BLaER1 treated with 17β-estradiol and CSF1 and Interleukin-3, amounts not matched to agents 10 nM and 100 nM (cell line): ENCODE results near the gene MICAL3.

Experiments used
- H3K27ac ChIP-seq, 11 experiments: shearing (Covaris generic); formaldehyde crosslinking; 2 replicates each; pipeline ENCODE4 v1.8.1; 2022
- H3K27me3 ChIP-seq, 11 experiments: shearing (Covaris generic); formaldehyde crosslinking; 2 replicates each; pipeline ENCODE4 v1.8.1; 2022
- H3K36me3 ChIP-seq, 11 experiments: shearing (Covaris generic); formaldehyde crosslinking; 2 replicates each; pipeline ENCODE4 v1.8.1; 2022
- H3K4me1 ChIP-seq, 10 experiments: shearing (Covaris generic); formaldehyde crosslinking; 2 replicates each; pipeline ENCODE4 v1.8.1; 2022
- H3K4me2 ChIP-seq, 11 experiments: shearing (Covaris generic); formaldehyde crosslinking; 2 replicates each; pipeline ENCODE4 v1.8.1; 2022
- H3K4me3 ChIP-seq, 10 experiments: shearing (Covaris generic); formaldehyde crosslinking; 2 replicates each; pipeline ENCODE4 v1.8.1; 2022
- H3K9ac ChIP-seq, 11 experiments: shearing (Covaris generic); formaldehyde crosslinking; 2 replicates each; pipeline ENCODE4 v1.8.1; 2022
- H3K9me3 ChIP-seq, 11 experiments: shearing (Covaris generic); formaldehyde crosslinking; replicated peaks in 1 of 11; 2 replicates each; pipeline ENCODE4 v1.8.1; 2022
- H4K20me1 ChIP-seq, 11 experiments: shearing (Covaris generic); formaldehyde crosslinking; 2 replicates each; pipeline ENCODE4 v1.8.1; 2022
- Cebpa-rat ChIP-seq, 11 experiments: shearing (Covaris generic); IDR thresholded peaks; 2 replicates each; pipeline ENCODE4 v1.8.1; 2022

Gene MICAL3

DNA sequence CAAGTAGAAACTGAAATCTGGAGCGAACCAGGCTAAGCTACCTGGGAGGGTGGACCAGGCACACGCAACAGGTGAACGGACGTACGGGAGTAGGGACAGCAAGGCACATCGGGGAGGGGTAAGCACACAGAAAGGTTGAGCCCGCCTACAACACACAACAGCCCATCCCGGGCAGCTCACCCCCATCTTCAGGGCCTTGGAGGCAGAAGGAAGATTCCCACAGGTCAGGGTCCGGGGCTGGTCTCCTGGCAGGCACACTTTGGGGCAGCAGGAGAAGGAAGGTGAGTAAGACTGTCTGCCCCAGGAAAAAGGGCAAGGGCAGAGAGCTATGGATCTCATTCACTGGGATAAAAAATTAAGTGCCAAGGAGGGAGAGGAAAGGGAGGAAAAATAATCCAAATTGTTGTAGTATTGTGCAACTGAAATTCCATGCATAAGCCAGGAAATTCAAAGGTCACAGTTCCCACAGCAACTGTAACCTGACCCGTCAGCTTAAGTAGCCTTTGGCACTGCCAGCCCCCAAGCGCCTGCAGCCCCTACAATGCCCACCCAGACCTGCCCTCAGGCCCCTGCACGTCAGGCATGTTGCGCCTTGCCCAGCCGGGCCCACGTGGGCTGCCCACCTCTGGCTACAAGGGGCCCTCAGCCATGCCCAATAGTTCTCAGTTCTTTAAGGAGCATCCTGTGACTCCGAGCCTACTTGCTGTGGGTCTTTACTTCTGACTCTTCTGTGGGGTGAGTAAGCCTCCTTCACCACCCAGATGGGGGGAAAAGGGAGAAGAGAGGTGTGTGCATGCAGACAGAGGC is 51.8 kb downstream of the MICAL3 start:
- H3K27me3 ChIP-seq, result peaks cover 0 to 78% (median 0%) of the 10 kb centered on the region in 11 experiments; a peak in 7 of 22 replicates
- peaks cover 0 to 13% (median 8%) of the 10 kb centered on the region in 11 experiments; a peak in 9 of 22 replicates for H3K36me3 ChIP-seq
- no peak overlapping the region for H3K27ac ChIP-seq
- H4K20me1 ChIP-seq, result peaks cover 60 to 100% (median 96%) of the 10 kb centered on the region in 11 experiments; a peak in 21 of 22 replicates
- H3K9me3 ChIP-seq, result peaks cover 0 to 4% (median 0%) of the 10 kb centered on the region in 11 experiments; a peak in 1 of 22 replicates
- no peak overlapping the region for H3K4me3 ChIP-seq
- no peak overlapping the region for H3K9ac ChIP-seq
- no peak overlapping the region for H3K4me2 ChIP-seq
- peaks cover 13 to 58% (median 53%) of the 10 kb centered on the region in 10 experiments for H3K4me1 ChIP-seq
- 0 out of 22 replicates have a peak, but pooled peaks of 1 of the 11 experiments have one; percentile 28 for TF ChIP-seq Cebpa-rat (IDR thresholded peaks at IDR 0.05)

GRCh38 chr22:17971711-17972110 is 52.6 kb downstream of the MICAL3 start:
- Histone ChIP-seq H3K4me2 (peak overlapping the region in 5 of 11 experiments; percentile 53 to 66 (median 61); a peak in 6 of 22 replicates), H3K9ac (no peak overlapping the region), H3K9me3 (no peaks in the 10 kb centered on the region), H3K4me3 (no peak overlapping the region), H3K36me3 (peaks cover 0 to 13% (median 8%) of the 10 kb centered on the region in 11 experiments; a peak in 9 of 22 replicates), H3K27ac (no peak overlapping the region), H3K27me3 (peaks cover 0 to 71% (median 0%) of the 10 kb centered on the region in 11 experiments; a peak in 7 of 22 replicates), H3K4me1 (peaks cover 13 to 62% (median 59%) of the 10 kb centered on the region in 10 experiments), H4K20me1 (peaks cover 63 to 100% (median 96%) of the 10 kb centered on the region in 11 experiments; a peak in 21 of 22 replicates)
- TF ChIP-seq Cebpa-rat (IDR thresholded peaks at IDR 0.05), result no peak

GRCh38 chr22:17970201-17970708 is 54.1 kb downstream of the MICAL3 start:
- Histone ChIP-seq H3K36me3 (peaks cover 0 to 13% (median 8%) of the 10 kb centered on the region in 11 experiments; a peak in 9 of 22 replicates), H3K4me3 (no peak overlapping the region), H3K27ac (0 out of 22 replicates have a peak overlapping the region, but pooled peaks of 3 of the 11 experiments have one; percentile 3 to 27 (median 9)), H3K4me2 (peak overlapping the region in 10 of 11 experiments; percentile 15 to 66 (median 54); a peak in 16 of 22 replicates), H3K9me3 (no peaks in the 10 kb centered on the region), H3K27me3 (peaks cover 0 to 65% (median 0%) of the 10 kb centered on the region in 11 experiments; a peak in 7 of 22 replicates), H3K4me1 (peaks cover 10 to 71% (median 66%) of the 10 kb centered on the region in 10 experiments), H4K20me1 (peaks cover 60 to 100% (median 97%) of the 10 kb centered on the region in 11 experiments; a peak in 21 of 22 replicates), H3K9ac (peak overlapping the region in 3 of 11 experiments; percentile 8 to 30 (median 15); a peak in 1 of 22 replicates)
- TF ChIP-seq Cebpa-rat (IDR thresholded peaks at IDR 0.05), result no peak

- H3K27me3 ChIP-seq, result peaks cover 0 to 67% (median 0%) of the 10 kb centered on the region in 11 experiments; a peak in 7 of 22 replicates
- H3K4me2 ChIP-seq, result peak overlapping the region in 9 of 11 experiments; percentile 15 to 66 (median 56); a peak in 14 of 22 replicates
- no peaks in the 10 kb centered on the region for H3K9me3 ChIP-seq
- H3K9ac ChIP-seq, result peak overlapping the region in 4 of 11 experiments; percentile 8 to 30 (median 18); a peak in 2 of 22 replicates
- peaks cover 4 to 71% (median 66%) of the 10 kb centered on the region in 10 experiments for H3K4me1 ChIP-seq
- H3K36me3 ChIP-seq, result peaks cover 0 to 13% (median 8%) of the 10 kb centered on the region in 11 experiments; a peak in 9 of 22 replicates
- H3K27ac ChIP-seq, result 0 out of 22 replicates have a peak overlapping the region, but pooled peaks of 3 of the 11 experiments have one; percentile 3 to 27 (median 9)
- peaks cover 54 to 100% (median 97%) of the 10 kb centered on the region in 11 experiments; a peak in 21 of 22 replicates for H4K20me1 ChIP-seq
- H3K4me3 ChIP-seq, result no peak overlapping the region
- no peak for TF ChIP-seq Cebpa-rat (IDR thresholded peaks at IDR 0.05)
These were observed 54.7 kb downstream of the MICAL3 start for GRCh38 chr22:17969701-17970113.

DNA sequence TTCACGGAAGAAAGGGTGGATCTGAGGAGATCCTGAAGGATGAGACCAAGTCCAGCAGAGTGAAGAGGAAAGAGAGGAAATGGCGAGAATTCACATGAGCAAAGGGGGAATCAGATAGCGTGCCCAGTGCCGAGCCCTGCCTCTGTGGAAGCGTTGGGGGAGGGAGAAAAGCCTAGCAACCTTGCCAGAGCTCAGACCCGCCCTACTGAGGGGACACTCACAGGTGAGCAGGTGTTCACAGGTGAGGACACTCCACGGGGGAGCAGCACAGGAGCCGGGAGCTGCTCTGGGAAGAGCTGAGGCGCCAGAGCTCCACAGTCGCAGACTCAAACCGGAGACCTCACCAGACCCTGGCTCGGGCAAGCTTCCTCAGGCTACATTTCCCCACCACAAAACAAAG is 56.2 kb downstream of the MICAL3 start:
- Histone ChIP-seq H4K20me1 (peaks cover 44 to 100% (median 97%) of the 10 kb centered on the region in 11 experiments; a peak in 21 of 22 replicates), H3K4me2 (no peak overlapping the region), H3K9me3 (no peaks in the 10 kb centered on the region), H3K9ac (no peak overlapping the region), H3K4me1 (peaks cover 0 to 75% (median 70%) of the 10 kb centered on the region in 10 experiments; a peak in 18 of 20 replicates), H3K36me3 (peaks cover 0 to 5% (median 0%) of the 10 kb centered on the region in 11 experiments; a peak in 3 of 22 replicates), H3K4me3 (no peak overlapping the region), H3K27ac (no peak overlapping the region), H3K27me3 (peaks cover 0 to 60% (median 0%) of the 10 kb centered on the region in 11 experiments; a peak in 6 of 22 replicates)
- TF ChIP-seq Cebpa-rat (IDR thresholded peaks at IDR 0.05), result no peak

- no peak overlapping the region for H3K27ac ChIP-seq
These were observed 58.0 kb downstream of the MICAL3 start for GRCh38 chr22:17966403-17966717.

DNA sequence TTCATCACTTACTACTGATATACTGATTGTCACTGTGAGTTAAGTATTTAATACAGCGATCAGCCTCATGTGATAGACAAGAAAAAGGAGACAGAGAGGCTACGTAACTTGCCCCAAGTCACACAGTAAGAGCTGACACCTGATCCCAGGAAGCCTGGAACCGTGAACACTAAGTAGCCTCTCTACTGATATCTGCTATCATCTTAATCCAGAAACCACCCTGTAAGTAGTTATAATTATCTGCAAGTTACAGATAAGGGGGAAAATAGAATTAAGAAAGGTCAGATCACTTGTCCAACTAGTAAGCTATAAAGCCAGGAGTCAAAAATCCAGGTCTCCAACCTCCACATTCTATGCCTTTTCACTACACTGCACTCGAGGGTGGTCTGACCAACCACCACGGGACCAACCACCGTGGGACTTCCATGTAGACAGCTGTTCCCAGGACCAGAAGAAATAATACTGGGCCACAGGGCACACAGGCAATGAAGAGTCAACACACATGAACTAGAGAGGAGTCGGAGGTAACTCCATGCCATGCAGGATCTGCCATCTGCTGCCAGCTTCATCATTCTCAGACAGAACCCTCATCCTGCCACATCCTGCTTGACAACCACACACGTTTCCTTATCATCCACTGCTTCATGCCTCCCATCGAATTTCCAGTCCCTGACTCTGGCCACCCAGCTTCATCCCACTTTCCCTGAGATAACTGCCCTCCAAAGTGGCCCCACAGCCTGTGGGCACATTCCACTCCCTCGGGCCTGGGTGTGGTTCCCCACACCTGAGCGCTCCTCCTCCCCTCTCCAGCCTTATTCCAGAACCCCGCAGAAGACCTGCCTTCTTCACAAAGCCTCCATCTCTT is 58.6 kb downstream of the MICAL3 start:
- H3K4me3 ChIP-seq, result no peak overlapping the region
- H3K27me3 ChIP-seq, result peaks cover 0 to 36% (median 0%) of the 10 kb centered on the region in 11 experiments; a peak in 4 of 22 replicates
- peaks cover 23 to 100% (median 96%) of the 10 kb centered on the region in 11 experiments; a peak in 20 of 22 replicates for H4K20me1 ChIP-seq
- no peak for TF ChIP-seq Cebpa-rat (IDR thresholded peaks at IDR 0.05)
- peaks cover 0 to 67% (median 59%) of the 10 kb centered on the region in 10 experiments; a peak in 18 of 20 replicates for H3K4me1 ChIP-seq
- H3K4me2 ChIP-seq, result peak overlapping the region; percentile 17 to 88 (median 71); a peak in 19 of 22 replicates
- H3K9me3 ChIP-seq, result no peaks in the 10 kb centered on the region
- peak overlapping the region in 1 of 11 experiments; percentile 30; a peak in 1 of 22 replicates for H3K27ac ChIP-seq
- H3K9ac ChIP-seq, result 0 out of 22 replicates have a peak overlapping the region, but pooled peaks of 2 of the 11 experiments have one; percentile 5 to 8
- H3K36me3 ChIP-seq, result peaks cover 0 to 3% (median 0%) of the 10 kb centered on the region in 11 experiments; a peak in 2 of 22 replicates

More at GRCh38 chr22:17966403-17966717, 58.0 kb downstream of the MICAL3 start:
- H3K4me3 ChIP-seq, result no peak overlapping the region
- H3K9ac ChIP-seq, result no peak overlapping the region
- peak overlapping the region; percentile 17 to 88 (median 71); a peak in 19 of 22 replicates for H3K4me2 ChIP-seq
- TF ChIP-seq Cebpa-rat (IDR thresholded peaks at IDR 0.05), result no peak
- no peaks in the 10 kb centered on the region for H3K9me3 ChIP-seq
- H3K4me1 ChIP-seq, result peaks cover 0 to 73% (median 65%) of the 10 kb centered on the region in 10 experiments; a peak in 18 of 20 replicates
- H3K27me3 ChIP-seq, result peaks cover 0 to 42% (median 0%) of the 10 kb centered on the region in 11 experiments; a peak in 4 of 22 replicates
- H3K36me3 ChIP-seq, result no peaks in the 10 kb centered on the region; a peak in 1 of 22 replicates
- H4K20me1 ChIP-seq, result peaks cover 27 to 100% (median 97%) of the 10 kb centered on the region in 11 experiments; a peak in 21 of 22 replicates
